Thyroid gland (tissue), 4 donors: ENCODE results near the gene RGSL1. TPM values are rescaled to one million over a fixed set of nuclear protein-coding genes. Genes with fewer than 3 reads are reported as not detected.

Source experiments
- DNase-seq, 2 donors: peaks; one replicate each; pipeline ENCODE4 v3.0.0-alpha.2; 2019
- H3K27ac ChIP-seq, 3 donors: fragments of 200-600 bp; sonication (generic); 1 replicate in 2 of 3; 2 replicates in 1 of 3; pipeline ENCODE4 v1.5.1; 2016 to 2019; ENCODE audit warnings: mild to moderate bottlenecking in 1 of 3, moderate library complexity in 1 of 3
- H3K27me3 ChIP-seq: fragments of 200-600 bp; sonication (generic); one replicate; pipeline ENCODE4 v1.5.1; 2019
- H3K36me3 ChIP-seq, 2 donors: fragments of 200-600 bp; sonication (generic); one replicate each; pipeline ENCODE4 v1.5.1; 2016 to 2019
- H3K4me1 ChIP-seq, 2 donors: fragments of 200-600 bp; sonication (generic); one replicate each; pipeline ENCODE4 v1.5.1; 2017 to 2019
- H3K4me3 ChIP-seq, 3 donors: fragments of 200-600 bp; sonication (generic); replicated peaks in 1 of 3; 1 replicate in 2 of 3; 2 replicates in 1 of 3; pipeline ENCODE4 v1.5.1; 2016; ENCODE audit warnings: mild to moderate bottlenecking in 1 of 3
- H3K9me3 ChIP-seq: fragments of 200-600 bp; sonication (generic); one replicate; pipeline ENCODE4 v1.5.1; 2017
- CTCF ChIP-seq, 6 experiments: fragments of 200-600 bp in 3 of 6; fragments of 450-650 bp in 3 of 6; sonication (generic) in 3 of 6; IDR thresholded peaks; one replicate each; pipeline ENCODE4 v1.5.1; 2016 to 2019; ENCODE audit warnings: antibody characterized with exemption in 6 of 6, mild to moderate bottlenecking in 2 of 6, inconsistent platforms in 1 of 6, moderate library complexity in 1 of 6
- POLR2A ChIP-seq, 2 donors: fragments of 450-650 bp; IDR thresholded peaks; one replicate each; pipeline ENCODE4 v1.6.1; 2017; ENCODE audit warnings: antibody characterized with exemption in 2 of 2, mild to moderate bottlenecking in 2 of 2, moderate library complexity in 1 of 2
- WGBS, 2 donors: methylation state at CpG; one replicate each; pipeline ENCODE4 v1.1.5; 2017; 5-methylcytosine and 5-hydroxymethylcytosine counted together
- intact Hi-C: fragments of 100-400 bp; cut with DNase I; formaldehyde crosslinking; loops from one replicate; pipeline ENCODE4 v1.15.1; 2023
- total RNA-seq, 4 donors: library from RNA; depleted of rRNA; stranded (reverse); fragments of >200 nt; gene quantifications; one replicate each; pipeline ENCODE4 v1.2.3, GENCODE V29; 2016

RGSL1 gene
- total RNA-seq, 4 donors from 2014 or later = 0.27 TPM; not detected in 3

- TF ChIP-seq POLR2A (IDR thresholded peaks at IDR 0.05) (no peak), CTCF (IDR thresholded peaks at IDR 0.05) (no peak)
- no peaks in the 10 kb centered on the region for H3K4me1 ChIP-seq
- H3K36me3 ChIP-seq = no peaks in the 10 kb centered on the region
- H3K27ac ChIP-seq = no peak overlapping the region
- no peaks in the 10 kb centered on the region for H3K9me3 ChIP-seq
- H3K27me3 ChIP-seq = no peaks in the 10 kb centered on the region
- DNase-seq = no peak
- intact Hi-C loops = no loop called here
- no peak overlapping the region for H3K4me3 ChIP-seq
- 55 to 61% methylated on average over 3 of the region's 3 CpGs for WGBS, 2 donors
Measured at GRCh38 chr1:182407724-182408123, 42.2 kb upstream of the RGSL1 start.

GRCh38 chr1:182408435-182409075 is 41.4 kb upstream of the RGSL1 start:
- 66 to 78% methylated on average over 3 of the region's 3 CpGs for WGBS, 2 donors
- Histone ChIP-seq H3K27me3 (no peaks in the 10 kb centered on the region), H3K27ac (no peak overlapping the region), H3K4me1 (no peaks in the 10 kb centered on the region), H3K36me3 (no peaks in the 10 kb centered on the region), H3K4me3 (no peak overlapping the region), H3K9me3 (no peaks in the 10 kb centered on the region)
- intact Hi-C loops = no loop called here
- TF ChIP-seq POLR2A (IDR thresholded peaks at IDR 0.05) = no peak
- TF ChIP-seq CTCF (IDR thresholded peaks at IDR 0.05) = no peak
- no peak for DNase-seq

- H3K27me3 ChIP-seq = no peaks in the 10 kb centered on the region
- intact Hi-C loops = no loop called here
- H3K9me3 ChIP-seq = no peaks in the 10 kb centered on the region
- peak overlapping the region in 2 of 3 donors; percentile 4 to 12 for H3K27ac ChIP-seq
- no peaks in the 10 kb centered on the region for H3K4me1 ChIP-seq
- no peak for DNase-seq
- H3K4me3 ChIP-seq = no peak overlapping the region
- no peak for TF ChIP-seq CTCF (IDR thresholded peaks at IDR 0.05)
- TF ChIP-seq POLR2A (IDR thresholded peaks at IDR 0.05) = no peak
- no peaks in the 10 kb centered on the region for H3K36me3 ChIP-seq
- WGBS, 2 donors = 71 to 81% methylated on average over 4 of the region's 4 CpGs
Measured at GRCh38 chr1:182410138-182410537, 39.8 kb upstream of the RGSL1 start.

- H3K27me3 ChIP-seq = no peaks in the 10 kb centered on the region
- H3K9me3 ChIP-seq = no peaks in the 10 kb centered on the region
- WGBS, 2 donors = 24 to 25% methylated on average over 1 of the region's 1 CpG
- H3K36me3 ChIP-seq = no peaks in the 10 kb centered on the region
- no peak overlapping the region for H3K4me3 ChIP-seq
- H3K4me1 ChIP-seq = no peaks in the 10 kb centered on the region
- H3K27ac ChIP-seq = peak overlapping the region in 2 of 3 donors; percentile 4 to 12
- peak in 1 of 2 donors; percentile 34 for DNase-seq
- intact Hi-C loops = no loop called here
- TF ChIP-seq CTCF (IDR thresholded peaks at IDR 0.05) = no peak
- no peak for TF ChIP-seq POLR2A (IDR thresholded peaks at IDR 0.05)
Measured at GRCh38 chr1:182410620-182411273, 39.2 kb upstream of the RGSL1 start.

- Histone ChIP-seq H3K36me3 (no peaks in the 10 kb centered on the region), H3K4me1 (no peaks in the 10 kb centered on the region), H3K4me3 (no peak overlapping the region), H3K27ac (no peak overlapping the region), H3K9me3 (no peaks in the 10 kb centered on the region), H3K27me3 (no peaks in the 10 kb centered on the region)
- intact Hi-C loops = no loop called here
- 87 to 88% methylated on average over 3 of the region's 3 CpGs for WGBS, 2 donors
- no peak for DNase-seq
- TF ChIP-seq POLR2A (IDR thresholded peaks at IDR 0.05) (no peak), CTCF (IDR thresholded peaks at IDR 0.05) (no peak)
Measured at GRCh38 chr1:182413486-182413885, 36.5 kb upstream of the RGSL1 start.
